HepG2 (cell line): ENCODE measurements around the gene REEP2. TPM values are rescaled to one million over a fixed set of nuclear protein-coding genes. Genes with fewer than 3 reads are reported as not detected.

Experiments used
- ATAC-seq: fragments of 200-7000 bp; cut with Tn5 transposase; 3 replicates; pipeline ENCODE4 v1.9.1; 2020; ENCODE audit warnings: mild to moderate bottlenecking, moderate library complexity
- BruUV-seq: library from RNA; stranded (reverse); fragments of 400-500 nt; replicated peaks from 2 replicates; lab custom pipeline; 2021; lab: Mats Ljungman, UMichigan
- CTCF ChIA-PET: fragments of 300-600 bp; formaldehyde crosslinking; extraction: SDS; loops from one replicate; lab custom pipeline; 2021; ENCODE audit warnings: low total read pairs, inconsistent platforms, low intra/inter-chr PET ratio; lab: Yijun Ruan, JAX
- POLR2A ChIA-PET: fragments of 350-600 bp; sonication (Branson Sonifier 250); formaldehyde crosslinking; loops from one replicate; lab custom pipeline; 2020; ENCODE audit warnings: antibody characterized with exemption, inconsistent platforms; lab: Yijun Ruan, JAX
- DNase-seq: peaks from one replicate; pipeline ENCODE4 v3.0.0-alpha.2; 2015; ENCODE audit warnings: low spot score
- FAIRE-seq: peaks from 3 replicates; lab custom pipeline; 2011; peaks lifted over from hg19 to GRCh38; lab: Jason Lieb, UNC
- H2AFZ ChIP-seq: one replicate; pipeline ENCODE4 v1.6.1; 2011; ENCODE audit warnings: low read length, inconsistent platforms
- H3K27ac ChIP-seq: fragments of 300-600 bp; 3 replicates; pipeline ENCODE4 v1.8.0; 2011; ENCODE audit warnings: mixed run types, mild to moderate bottlenecking, mixed read lengths, low read length, inconsistent platforms; ENCODE audit not compliant: insufficient read depth; ENCODE audit errors: extremely low read length
- H3K27me3 ChIP-seq, 2 experiments: fragments of 200-600 bp in 1 of 2; 2 replicates in 1 of 2; 3 replicates in 1 of 2; pipeline versions ENCODE4 v1.6.0 to v1.8.0; 2011; ENCODE audit warnings: low read length in 2 of 2, mild to moderate bottlenecking in 2 of 2, moderate library complexity in 2 of 2, inconsistent platforms in 1 of 2; ENCODE audit not compliant: insufficient read depth in 2 of 2, control insufficient read depth in 1 of 2
- H3K36me3 ChIP-seq, 2 experiments: fragments of 200-600 bp in 1 of 2; replicated peaks in 1 of 2; 2 replicates in 1 of 2; 3 replicates in 1 of 2; pipeline versions ENCODE4 v1.5.1 to v1.8.0; 2011; ENCODE audit warnings: low read length in 2 of 2, inconsistent platforms in 1 of 2; ENCODE audit not compliant: insufficient read depth in 2 of 2, control insufficient read depth in 1 of 2
- H3K4me1 ChIP-seq: 2 replicates; pipeline ENCODE4 v1.5.1; 2012; ENCODE audit warnings: low read length, inconsistent platforms; ENCODE audit not compliant: insufficient read depth
- H3K4me2 ChIP-seq: 2 replicates; pipeline ENCODE4 v1.6.0; 2011; ENCODE audit warnings: low read depth, low read length, inconsistent platforms
- H3K4me3 ChIP-seq, 3 experiments: fragments of 200-600 bp in 1 of 3; sonication (generic), shearing (Covaris generic) in 1 of 3; replicated peaks in 1 of 3; 2 replicates each; pipeline ENCODE4 v1.5.1; 2011 to 2016; ENCODE audit warnings: low read length in 3 of 3, inconsistent platforms in 2 of 3, low read depth in 2 of 3, mild to moderate bottlenecking in 2 of 3, control low read depth in 1 of 3, mixed read lengths in 1 of 3; ENCODE audit not compliant: insufficient read depth in 1 of 3
- H3K79me2 ChIP-seq: one replicate; pipeline ENCODE4 v1.6.1; 2011; ENCODE audit warnings: low read length, inconsistent platforms; ENCODE audit not compliant: insufficient read depth
- H3K9ac ChIP-seq: 2 replicates; pipeline ENCODE4 v1.6.0; 2011; ENCODE audit warnings: mild to moderate bottlenecking, low read depth, low read length, inconsistent platforms; ENCODE audit not compliant: insufficient read depth
- H3K9me3 ChIP-seq: 2 replicates; pipeline ENCODE4 v1.5.1; 2012; ENCODE audit warnings: mild to moderate bottlenecking, low read length
- H4K20me1 ChIP-seq: 2 replicates; pipeline ENCODE4 v1.6.0; 2011; ENCODE audit warnings: inconsistent platforms, mild to moderate bottlenecking, low read length, moderate library complexity; ENCODE audit not compliant: insufficient read depth
- AKNA ChIP-seq: sonication (generic); formaldehyde crosslinking; IDR thresholded peaks from 2 replicates; pipeline ENCODE4 v1.4.0; 2020; ENCODE audit warnings: missing genetic modification reagents, borderline replicate concordance
- HMGA1 ChIP-seq: sonication (generic); formaldehyde crosslinking; conservative IDR thresholded peaks from 2 replicates; pipeline ENCODE4 v1.4.0; 2020; ENCODE audit warnings: missing genetic modification reagents
- JUNB ChIP-seq: sonication (generic); formaldehyde crosslinking; IDR thresholded peaks from 2 replicates; pipeline ENCODE4 v1.8.0; 2022; ENCODE audit warnings: missing genetic modification reagents, mild to moderate bottlenecking, borderline replicate concordance
- KLF12 ChIP-seq: sonication (generic); formaldehyde crosslinking; IDR thresholded peaks from 2 replicates; pipeline ENCODE4 v1.4.0; 2020; ENCODE audit warnings: missing genetic modification reagents, borderline replicate concordance
- MIER2 ChIP-seq: IDR thresholded peaks from 2 replicates; pipeline ENCODE4 v1.6.1; 2016; ENCODE audit warnings: missing biosample characterization, missing genetic modification reagents
- RARA ChIP-seq: IDR thresholded peaks from 2 replicates; pipeline ENCODE4 v1.6.1; 2016; ENCODE audit warnings: missing genetic modification reagents, missing compliant biosample characterization
- SOX5 ChIP-seq: IDR thresholded peaks from 2 replicates; pipeline ENCODE4 v1.6.1; 2016; ENCODE audit warnings: borderline replicate concordance
- ZBTB20 ChIP-seq: sonication (generic); formaldehyde crosslinking; IDR thresholded peaks from 2 replicates; pipeline ENCODE4 v1.8.1; 2023; ENCODE audit warnings: missing genetic modification reagents, low read depth, mild to moderate bottlenecking, borderline replicate concordance
- ZNF224 ChIP-seq: sonication (generic); formaldehyde crosslinking; IDR thresholded peaks from 2 replicates; pipeline ENCODE4 v1.5.0; 2020; ENCODE audit warnings: mild to moderate bottlenecking, missing genetic modification reagents
- ZNF616 ChIP-seq: sonication (generic); formaldehyde crosslinking; IDR thresholded peaks from 2 replicates; pipeline ENCODE4 v1.5.0; 2020; ENCODE audit warnings: low read depth, mild to moderate bottlenecking, missing genetic modification reagents
- ZNF7 ChIP-seq: IDR thresholded peaks from 2 replicates; pipeline ENCODE4 v1.6.1; 2016; ENCODE audit warnings: missing biosample characterization, missing genetic modification reagents
- ZNF775 ChIP-seq: sonication (generic); formaldehyde crosslinking; IDR thresholded peaks from 2 replicates; pipeline ENCODE4 v1.4.0; 2020; ENCODE audit warnings: missing genetic modification reagents, mild to moderate bottlenecking, moderate library complexity, borderline replicate concordance
- ZNF792 ChIP-seq: IDR thresholded peaks from 2 replicates; pipeline ENCODE4 v1.6.1; 2016
- WGBS: methylation state at CpG from one replicate; pipeline ENCODE4 v1.1.6; 2017; ENCODE audit warnings: low lambda C conversion rate; 5-methylcytosine and 5-hydroxymethylcytosine counted together
- in situ Hi-C: cut with HindIII; loops from 2 replicates; pipeline ENCODE4 v1.10.0; 2017; ENCODE audit warnings: low pct_unique_long_range_greater_than_20kb; ENCODE audit not compliant: extremely low pct_ligation_motif_present
- intact Hi-C: fragments of 100-400 bp; cut with micrococcal nuclease; formaldehyde crosslinking; loops from one replicate; pipeline ENCODE4 v1.10.0; 2022; ENCODE audit not compliant: unreplicated experiment
- polyA plus RNA-seq, 8 experiments: library from polyadenylated mRNA; depleted of rRNA in 3 of 8; stranded (reverse) in 7 of 8; unstranded in 1 of 8; fragments of >200 nt; fragmentation: Illumina TruSeq in 4 of 8; extraction: Trizol in 4 of 8; gene quantifications; 2 replicates each; pipeline versions ENCODE4 v1.2.1 to v1.2.3, GENCODE V29; 2011 to 2016; ENCODE audit warnings: low read depth in 4 of 8, missing spikeins in 1 of 8, mixed read lengths in 1 of 8; ENCODE audit not compliant: insufficient read depth in 1 of 8
- total RNA-seq, 5 experiments: library from RNA; depleted of rRNA; stranded (reverse); fragments of >200 nt; fragmentation: Illumina TruSeq; extraction: Trizol; gene quantifications; 2 replicates each; pipeline ENCODE4 v1.2.3, GENCODE V29; 2016; ENCODE audit warnings: low read depth in 1 of 5
- TF ChIP-seq, protein P1 (sequence below): sonication (generic); formaldehyde crosslinking; IDR thresholded peaks from 2 replicates; pipeline ENCODE4 v1.5.0; 2020; ENCODE audit warnings: missing genetic modification reagents
- TF ChIP-seq, protein P2 (sequence below): sonication (generic); formaldehyde crosslinking; IDR thresholded peaks from 2 replicates; pipeline ENCODE4 v1.8.0; 2022; ENCODE audit warnings: mild to moderate bottlenecking, missing genetic modification reagents, borderline replicate concordance

REEP2 gene
- total and polyA plus RNA-seq, 2 of the 13 experiments (the other 11 are each of a cell fraction or from before 2014, with no cell fraction given) = 5.3 to 7.8 TPM

- POLR2A ChIA-PET = interaction anchor here (0.8 kb wide), 1 partner anchor 95 kb away, joined by 3 read pairs; the partner anchor contains the start of gene ETF1
- FAIRE-seq (no peak), ATAC-seq (no peak), DNase-seq (no peak)
- Histone ChIP-seq H3K27me3 (peaks cover 0 to 17% of the 10 kb centered on the region in 2 experiments; a peak in 3 of 5 replicates), H2AFZ (no peak overlapping the region), H3K36me3 (no peaks in the 10 kb centered on the region), H3K9ac (no peak overlapping the region), H3K9me3 (no peaks in the 10 kb centered on the region), H3K27ac (no peak overlapping the region), H3K4me1 (peaks cover 51% of the 10 kb centered on the region), H3K79me2 (no peaks in the 10 kb centered on the region), H4K20me1 (no peaks in the 10 kb centered on the region), H3K4me3 (no peak overlapping the region), H3K4me2 (no peak overlapping the region)
- no TSS peak for BruUV-seq
- intact Hi-C loops = no loop called here
- CTCF ChIA-PET = no interaction called here
- 43% methylated on average over 6 of the region's 6 CpGs for WGBS
- in situ Hi-C loops = loop anchor here (10.0 kb wide), 1 partner anchor 57 kb away; no protein-coding TSS in a partner anchor
- TF ChIP-seq HMGA1 = no peak
- TF ChIP-seq, protein P1, sequence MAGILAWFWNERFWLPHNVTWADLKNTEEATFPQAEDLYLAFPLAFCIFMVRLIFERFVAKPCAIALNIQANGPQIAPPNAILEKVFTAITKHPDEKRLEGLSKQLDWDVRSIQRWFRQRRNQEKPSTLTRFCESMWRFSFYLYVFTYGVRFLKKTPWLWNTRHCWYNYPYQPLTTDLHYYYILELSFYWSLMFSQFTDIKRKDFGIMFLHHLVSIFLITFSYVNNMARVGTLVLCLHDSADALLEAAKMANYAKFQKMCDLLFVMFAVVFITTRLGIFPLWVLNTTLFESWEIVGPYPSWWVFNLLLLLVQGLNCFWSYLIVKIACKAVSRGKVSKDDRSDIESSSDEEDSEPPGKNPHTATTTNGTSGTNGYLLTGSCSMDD = no peak
- no peak for TF ChIP-seq MIER2 (CRISPR knock-in tag)
- no peak for TF ChIP-seq ZNF792
- no peak for TF ChIP-seq AKNA
- TF ChIP-seq ZBTB20 (CRISPR knock-in tag) = no peak
- no peak for TF ChIP-seq JUNB (CRISPR knock-in tag)
- TF ChIP-seq ZNF224 (CRISPR knock-in tag) = no peak
- TF ChIP-seq RARA (CRISPR knock-in tag) = no peak
- no peak for TF ChIP-seq ZNF616 (CRISPR knock-in tag)
- TF ChIP-seq SOX5 (CRISPR knock-in tag) = no peak
- TF ChIP-seq ZNF7 = no peak
- TF ChIP-seq KLF12 = no peak
- no peak for TF ChIP-seq ZNF775 (CRISPR knock-in tag)
- TF ChIP-seq, protein P2, sequence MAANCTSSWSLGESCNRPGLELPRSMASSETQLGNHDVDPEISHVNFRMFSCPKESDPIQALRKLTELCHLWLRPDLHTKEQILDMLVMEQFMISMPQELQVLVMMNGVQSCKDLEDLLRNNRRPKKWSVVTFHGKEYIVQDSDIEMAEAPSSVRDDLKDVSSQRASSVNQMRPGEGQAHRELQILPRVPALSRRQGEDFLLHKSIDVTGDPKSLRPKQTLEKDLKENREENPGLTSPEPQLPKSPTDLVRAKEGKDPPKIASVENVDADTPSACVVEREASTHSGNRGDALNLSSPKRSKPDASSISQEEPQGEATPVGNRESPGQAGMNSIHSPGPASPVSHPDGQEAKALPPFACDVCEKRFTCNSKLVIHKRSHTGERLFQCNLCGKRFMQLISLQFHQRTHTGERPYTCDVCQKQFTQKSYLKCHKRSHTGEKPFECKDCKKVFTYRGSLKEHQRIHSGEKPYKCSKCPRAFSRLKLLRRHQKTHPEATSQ (CRISPR knock-in tag) = no peak
Observed at GRCh38 chr5:138448070-138448469, 9.2 kb downstream of the REEP2 start.
